Measurements from ENCODE around the gene MAMDC2.

DNA sequence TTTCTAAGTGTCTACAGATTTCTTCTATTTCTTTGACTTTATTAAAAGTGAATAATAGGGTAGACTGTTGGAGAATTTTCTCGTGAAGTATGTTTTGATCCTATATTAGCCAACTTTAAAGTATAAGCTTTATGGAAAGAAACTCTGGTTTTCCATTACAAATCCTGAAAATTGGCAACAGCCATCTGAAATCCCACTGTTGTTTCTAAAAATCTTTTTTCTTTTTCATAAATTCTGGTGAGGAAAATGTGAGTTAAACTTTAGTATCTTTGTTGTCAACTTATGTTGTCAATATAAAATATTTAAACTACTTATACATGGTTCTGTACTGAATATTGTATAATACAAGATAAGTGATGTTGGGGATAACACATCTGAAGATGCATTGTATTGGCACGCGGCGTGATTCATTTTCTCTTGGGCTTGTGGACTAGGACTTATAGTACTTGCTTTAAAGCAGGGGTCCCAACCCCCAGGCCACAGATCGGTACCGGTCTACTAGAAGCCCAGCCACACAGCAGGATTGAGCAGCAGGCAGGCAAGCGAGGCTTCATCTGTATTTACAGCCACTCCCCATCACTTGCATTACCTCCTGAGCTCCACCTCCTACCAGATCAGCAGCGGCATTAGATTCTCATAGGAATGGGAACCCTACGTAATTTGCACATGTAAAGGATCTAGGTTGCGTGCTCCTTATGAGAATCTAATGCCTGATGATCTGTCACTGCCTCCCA lies 12.7 kb downstream of the MAMDC2 start:
- TF ChIP-seq, protein P1, sequence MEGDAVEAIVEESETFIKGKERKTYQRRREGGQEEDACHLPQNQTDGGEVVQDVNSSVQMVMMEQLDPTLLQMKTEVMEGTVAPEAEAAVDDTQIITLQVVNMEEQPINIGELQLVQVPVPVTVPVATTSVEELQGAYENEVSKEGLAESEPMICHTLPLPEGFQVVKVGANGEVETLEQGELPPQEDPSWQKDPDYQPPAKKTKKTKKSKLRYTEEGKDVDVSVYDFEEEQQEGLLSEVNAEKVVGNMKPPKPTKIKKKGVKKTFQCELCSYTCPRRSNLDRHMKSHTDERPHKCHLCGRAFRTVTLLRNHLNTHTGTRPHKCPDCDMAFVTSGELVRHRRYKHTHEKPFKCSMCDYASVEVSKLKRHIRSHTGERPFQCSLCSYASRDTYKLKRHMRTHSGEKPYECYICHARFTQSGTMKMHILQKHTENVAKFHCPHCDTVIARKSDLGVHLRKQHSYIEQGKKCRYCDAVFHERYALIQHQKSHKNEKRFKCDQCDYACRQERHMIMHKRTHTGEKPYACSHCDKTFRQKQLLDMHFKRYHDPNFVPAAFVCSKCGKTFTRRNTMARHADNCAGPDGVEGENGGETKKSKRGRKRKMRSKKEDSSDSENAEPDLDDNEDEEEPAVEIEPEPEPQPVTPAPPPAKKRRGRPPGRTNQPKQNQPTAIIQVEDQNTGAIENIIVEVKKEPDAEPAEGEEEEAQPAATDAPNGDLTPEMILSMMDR (conservative IDR thresholded peaks at IDR 0.05; ENCODE audit: low read length): no peak
- TF ChIP-seq EZH2phosphoT487 (IDR thresholded peaks at IDR 0.05; ENCODE audit: borderline replicate concordance): no peak
